Peyer's patch (tissue), 4 donors: Measurements from ENCODE around the gene KCNQ1OT1.

ENCODE experiments used
- POLR2A ChIP-seq, 2 donors: fragments of 450-650 bp; IDR thresholded peaks; one replicate each; pipeline ENCODE4 v1.5.1; 2017; ENCODE audit warnings: antibody characterized with exemption in 2 of 2, mild to moderate bottlenecking in 2 of 2, moderate library complexity in 2 of 2
- TF ChIP-seq, protein P1 (sequence below), 6 experiments: fragments of 450-650 bp in 4 of 6; fragments of 200-600 bp in 2 of 6; sonication (generic) in 1 of 6; IDR thresholded peaks; one replicate each; pipeline ENCODE4 v1.5.1; 2017 to 2019; ENCODE audit warnings: antibody characterized with exemption in 6 of 6, mild to moderate bottlenecking in 3 of 6, moderate library complexity in 1 of 6

DNA sequence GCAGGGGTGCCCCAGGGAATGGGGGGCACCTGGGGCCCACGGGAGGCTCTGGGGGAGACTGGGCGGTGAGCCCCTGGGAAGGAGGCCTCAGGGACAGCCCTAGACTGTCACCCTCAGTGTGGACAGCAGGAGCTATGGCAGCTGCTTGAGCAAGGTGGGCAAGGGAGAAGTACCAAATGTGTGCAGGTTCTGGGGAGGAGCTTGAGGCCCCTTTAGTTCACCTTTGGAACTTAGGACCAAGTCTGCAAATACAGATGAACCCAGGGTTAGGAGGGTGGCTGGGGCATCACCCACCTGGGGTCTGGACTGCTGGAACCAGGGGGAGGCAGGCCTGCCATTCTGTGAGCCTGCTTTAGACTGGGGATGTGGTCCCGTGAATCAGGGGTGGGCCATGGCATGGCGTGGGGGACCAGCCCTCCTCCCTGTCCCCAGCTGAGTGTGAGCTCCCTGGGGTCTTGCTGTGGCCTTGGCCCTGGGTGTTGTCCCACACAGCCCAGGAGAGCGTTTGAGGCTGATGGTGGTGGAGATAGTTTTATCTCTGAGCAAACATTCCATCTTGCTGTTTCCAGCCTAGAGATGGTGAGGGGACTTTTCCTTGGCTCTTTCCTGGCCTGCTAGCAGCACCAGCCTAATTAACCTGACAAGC, 132.6 kb downstream of the KCNQ1OT1 start:
- no peak for TF ChIP-seq POLR2A (IDR thresholded peaks at IDR 0.05)
- TF ChIP-seq, protein P1, sequence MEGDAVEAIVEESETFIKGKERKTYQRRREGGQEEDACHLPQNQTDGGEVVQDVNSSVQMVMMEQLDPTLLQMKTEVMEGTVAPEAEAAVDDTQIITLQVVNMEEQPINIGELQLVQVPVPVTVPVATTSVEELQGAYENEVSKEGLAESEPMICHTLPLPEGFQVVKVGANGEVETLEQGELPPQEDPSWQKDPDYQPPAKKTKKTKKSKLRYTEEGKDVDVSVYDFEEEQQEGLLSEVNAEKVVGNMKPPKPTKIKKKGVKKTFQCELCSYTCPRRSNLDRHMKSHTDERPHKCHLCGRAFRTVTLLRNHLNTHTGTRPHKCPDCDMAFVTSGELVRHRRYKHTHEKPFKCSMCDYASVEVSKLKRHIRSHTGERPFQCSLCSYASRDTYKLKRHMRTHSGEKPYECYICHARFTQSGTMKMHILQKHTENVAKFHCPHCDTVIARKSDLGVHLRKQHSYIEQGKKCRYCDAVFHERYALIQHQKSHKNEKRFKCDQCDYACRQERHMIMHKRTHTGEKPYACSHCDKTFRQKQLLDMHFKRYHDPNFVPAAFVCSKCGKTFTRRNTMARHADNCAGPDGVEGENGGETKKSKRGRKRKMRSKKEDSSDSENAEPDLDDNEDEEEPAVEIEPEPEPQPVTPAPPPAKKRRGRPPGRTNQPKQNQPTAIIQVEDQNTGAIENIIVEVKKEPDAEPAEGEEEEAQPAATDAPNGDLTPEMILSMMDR (IDR thresholded peaks at IDR 0.05) = no peak
